GM12892 (cell line): ENCODE data around the gene ADGRA3.
"Not testable (repeated sequence)": the region's sequence is repeated elsewhere in the genome, so short reads cannot be mapped to it uniquely, and the experiment has no call there.

Experiments
- DNase-seq: peaks from one replicate; pipeline ENCODE4 v3.0.0; 2011; ENCODE audit not compliant: insufficient read length
- FAIRE-seq: peaks from 2 replicates; lab custom pipeline; 2011; peaks lifted over from hg19 to GRCh38; lab: Jason Lieb, UNC
- POLR2A ChIP-seq: IDR thresholded peaks from 2 replicates; pipeline ENCODE4 v1.6.1; 2011; ENCODE audit warnings: low read depth, low read length, control low read depth
- POLR2AphosphoS5 ChIP-seq: IDR thresholded peaks from 2 replicates; pipeline ENCODE4 v1.6.1; 2011; ENCODE audit warnings: low read depth, low read length, control low read depth
- TAF1 ChIP-seq: IDR thresholded peaks from 2 replicates; pipeline ENCODE4 v1.6.1; 2011; ENCODE audit warnings: low read depth, mild to moderate bottlenecking, control low read depth, low read length, borderline replicate concordance

Gene ADGRA3

GRCh38 chr4:22487328-22487727 lies 28.5 kb downstream of the ADGRA3 start:
- DNase-seq (no peak), FAIRE-seq (no peak)
- TF ChIP-seq TAF1 (no peak), POLR2A (no peak), POLR2AphosphoS5 (no peak)

- no peak for DNase-seq
- no peak for TF ChIP-seq POLR2A
- no peak for TF ChIP-seq TAF1
- TF ChIP-seq POLR2AphosphoS5: no peak
Observed at GRCh38 chr4:22486276-22486675, 29.6 kb downstream of the ADGRA3 start.

GRCh38 chr4:22485737-22486136 lies 30.1 kb downstream of the ADGRA3 start:
- DNase-seq: no peak
- TF ChIP-seq POLR2A (no peak), POLR2AphosphoS5 (no peak), TAF1 (no peak)
- no peak for FAIRE-seq

More at GRCh38 chr4:22486276-22486675, 29.6 kb downstream of the ADGRA3 start:
- FAIRE-seq: no peak

DNA sequence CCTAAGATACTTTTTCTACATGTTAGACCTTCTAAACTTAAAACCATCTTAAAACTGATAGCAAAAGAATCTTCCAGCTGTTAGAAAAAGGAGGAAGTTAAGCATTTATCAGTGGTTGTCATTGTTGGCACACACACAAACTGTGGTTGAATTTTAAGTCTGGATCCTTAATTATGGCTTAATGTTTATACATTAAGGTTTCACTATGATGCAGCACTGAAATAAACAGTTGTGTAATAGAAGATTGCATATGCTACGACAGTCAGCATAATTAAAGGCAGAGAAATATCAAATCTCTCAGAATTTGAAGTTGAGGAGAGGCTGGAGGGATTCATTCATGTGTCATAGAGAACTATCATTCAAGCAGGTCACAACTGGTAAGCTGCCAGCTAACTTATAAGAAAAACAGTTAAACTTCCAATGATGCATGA lies 32.3 kb downstream of the ADGRA3 start:
- TF ChIP-seq POLR2AphosphoS5 (no peak), TAF1 (no peak), POLR2A (no peak)
- FAIRE-seq: no peak
- no peak for DNase-seq

DNA sequence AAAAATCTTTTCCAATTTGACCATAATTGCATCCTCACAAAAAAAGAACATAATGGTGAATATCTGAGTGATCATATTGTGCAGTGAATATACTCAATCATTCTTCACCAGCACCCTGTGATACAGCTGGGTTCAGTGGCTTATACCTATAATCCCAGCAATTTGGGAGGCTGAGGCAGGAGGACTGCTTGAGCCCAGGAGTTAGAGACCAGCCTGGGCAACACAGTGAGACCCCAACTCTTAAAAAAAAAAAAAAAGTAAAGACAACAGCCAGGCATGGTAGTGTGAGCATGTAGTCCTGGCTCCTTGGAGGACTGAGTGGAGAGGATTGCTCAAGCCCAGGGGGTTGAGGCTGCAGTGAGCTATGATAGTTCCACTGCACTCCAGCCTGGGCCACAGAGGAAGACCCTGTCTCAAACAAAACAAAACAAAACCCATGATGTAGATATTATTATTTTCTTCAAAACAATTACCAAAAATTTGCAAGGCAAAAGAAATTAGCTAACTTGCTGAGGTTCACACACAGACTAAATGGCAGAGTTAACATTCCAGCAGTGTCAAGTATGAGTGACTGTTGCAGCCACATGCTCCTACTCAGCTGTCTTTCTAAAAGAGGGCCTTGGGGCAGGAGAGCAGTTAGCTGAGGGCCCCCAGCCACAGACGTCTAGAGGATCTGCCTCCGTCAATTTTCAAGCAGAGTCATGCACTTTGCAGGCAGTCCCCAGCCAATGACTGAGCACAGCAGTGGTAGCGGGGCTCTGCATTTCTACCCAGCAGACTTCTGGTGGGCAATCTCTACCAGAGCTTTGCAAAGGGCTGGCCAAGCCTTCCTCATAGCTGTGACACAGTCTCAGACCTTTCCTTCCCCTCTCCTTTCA lies 33.4 kb downstream of the ADGRA3 start:
- DNase-seq (no peak), FAIRE-seq (no peak)
- TF ChIP-seq TAF1 (no peak), POLR2AphosphoS5 (no peak), POLR2A (no peak)

- FAIRE-seq (no peak), DNase-seq (no peak)
- TF ChIP-seq TAF1 (no peak), POLR2A (no peak), POLR2AphosphoS5 (no peak)
Observed at GRCh38 chr4:22480675-22481327, 35.1 kb downstream of the ADGRA3 start.

DNA sequence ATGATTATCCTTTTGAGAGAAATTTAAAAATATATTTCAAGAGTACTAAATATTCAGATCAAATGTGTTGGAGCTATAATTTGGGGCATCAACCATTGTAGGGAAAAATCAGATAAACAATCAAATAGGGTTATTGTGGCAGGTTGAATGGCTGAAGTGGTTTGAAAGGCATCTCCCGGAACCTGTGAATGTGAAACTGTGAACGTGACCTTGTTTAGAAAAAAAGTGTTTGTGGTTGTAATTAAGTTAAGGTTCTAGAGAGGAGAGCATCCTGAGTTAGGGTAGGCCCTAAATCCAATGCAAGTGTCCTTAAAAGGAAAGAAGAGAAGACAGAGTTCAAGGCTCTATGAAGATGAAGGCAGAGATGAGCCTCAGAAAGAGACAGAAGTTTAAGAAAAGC lies 37.4 kb downstream of the ADGRA3 start:
- DNase-seq (no peak), FAIRE-seq (no peak)
- TF ChIP-seq POLR2AphosphoS5: no peak
- no peak for TF ChIP-seq TAF1
- TF ChIP-seq POLR2A: no peak

DNA sequence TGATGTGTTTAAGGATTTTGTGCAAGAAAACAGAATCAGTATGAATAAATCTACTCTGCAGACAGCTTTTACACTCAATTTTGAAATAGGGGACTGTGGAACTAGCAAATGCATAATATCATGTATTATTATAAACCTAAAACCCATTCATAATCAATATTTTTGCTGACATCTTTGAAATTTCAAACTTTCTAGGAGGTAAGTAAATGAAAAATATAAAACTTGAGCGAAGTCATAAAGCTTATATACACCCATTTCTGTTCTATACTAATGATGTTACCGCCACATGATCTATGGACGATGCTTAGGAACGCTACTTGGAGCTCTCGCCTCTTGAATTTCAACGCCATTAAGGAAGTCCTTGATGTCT lies 38.1 kb downstream of the ADGRA3 start:
- DNase-seq (no peak), FAIRE-seq (no peak)
- no peak for TF ChIP-seq TAF1
- TF ChIP-seq POLR2A: no peak
- no peak for TF ChIP-seq POLR2AphosphoS5

GRCh38 chr4:22477136-22477812 lies 38.6 kb downstream of the ADGRA3 start:
- no peak for FAIRE-seq
- no peak for DNase-seq
- no peak for TF ChIP-seq POLR2A
- no peak for TF ChIP-seq TAF1
- TF ChIP-seq POLR2AphosphoS5: no peak

- DNase-seq (no peak), FAIRE-seq (no peak)
- TF ChIP-seq POLR2AphosphoS5 (no peak), TAF1 (no peak), POLR2A (no peak)
Observed at GRCh38 chr4:22476011-22476410, 39.9 kb downstream of the ADGRA3 start.

- not testable (repeated sequence) for DNase-seq, FAIRE-seq
Observed at GRCh38 chr4:22475311-22475646, 40.6 kb downstream of the ADGRA3 start.

DNA sequence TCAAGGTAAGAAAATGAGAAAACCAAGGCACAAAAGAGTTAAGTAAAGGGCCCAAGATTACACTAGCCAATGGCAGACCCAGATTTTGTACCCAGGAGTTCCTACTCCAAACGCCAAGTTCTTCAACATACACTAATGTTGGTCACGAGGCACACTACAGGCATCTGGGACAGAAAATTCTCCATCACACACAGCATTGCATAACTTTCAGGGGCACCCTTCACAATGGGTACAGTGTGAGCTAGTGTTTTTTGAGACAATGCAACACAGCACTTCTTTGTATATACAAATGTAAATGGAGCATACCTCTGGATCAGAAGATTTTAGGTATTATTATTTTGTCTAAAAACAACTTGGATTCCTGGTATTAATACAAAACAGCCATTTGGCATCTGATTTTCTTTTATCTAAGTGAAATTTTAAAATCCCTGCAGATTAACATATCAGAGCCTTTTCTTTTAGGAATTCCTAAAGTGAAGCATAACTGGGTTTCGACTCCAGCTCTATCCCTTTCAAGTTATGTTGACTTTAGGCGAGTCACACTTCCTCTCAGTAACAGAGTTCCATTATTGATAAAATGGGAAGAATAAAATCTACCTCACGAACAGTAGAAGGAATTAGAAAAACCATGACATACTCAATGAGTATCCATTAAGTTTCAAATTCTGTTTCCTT lies 41.1 kb downstream of the ADGRA3 start:
- DNase-seq (no peak), FAIRE-seq (no peak)
- TF ChIP-seq POLR2AphosphoS5: no peak
- no peak for TF ChIP-seq TAF1
- no peak for TF ChIP-seq POLR2A
